CD8-positive, alpha-beta memory T cell (primary cell): ENCODE results near the gene PNKD. TPM values are rescaled to one million over a fixed set of nuclear protein-coding genes. Genes with fewer than 3 reads are reported as not detected.
A peak's percentile ranks its signal among the peaks of the same experiment; 100 is the strongest.

ENCODE experiments used
- CTCF ChIA-PET: fragments of 350-600 bp; sonication (Branson Sonifier 250); formaldehyde crosslinking; loops from one replicate; lab custom pipeline; 2021; ENCODE audit warnings: antibody characterized with exemption; lab: Charles Lee
- POLR2A ChIA-PET: fragments of 350-600 bp; sonication (Branson Sonifier 250); formaldehyde crosslinking; loops from one replicate; lab custom pipeline; 2021; ENCODE audit warnings: antibody characterized with exemption; lab: Charles Lee
- DNase-seq, 5 donors: peaks; one replicate each; pipeline versions ENCODE4 v3.0.0 to v3.0.0-alpha.2; 2020 to 2022; ENCODE audit warnings: mixed read lengths in 1 of 5
- H3K27ac ChIP-seq: one replicate; pipeline ENCODE4 v1.7.0; 2013; ENCODE audit warnings: low read depth, mild to moderate bottlenecking, low read length, moderate library complexity
- H3K27me3 ChIP-seq: 2 replicates; pipeline ENCODE4 v1.7.0; 2013; ENCODE audit warnings: low read length, mild to moderate bottlenecking; ENCODE audit not compliant: insufficient read depth, poor library complexity, severe bottlenecking
- H3K36me3 ChIP-seq: 2 replicates; pipeline ENCODE4 v1.7.0; 2013; ENCODE audit warnings: mild to moderate bottlenecking, low read length, moderate library complexity; ENCODE audit not compliant: insufficient read depth
- H3K4me1 ChIP-seq: 2 replicates; pipeline ENCODE4 v1.7.0; 2013; ENCODE audit warnings: mild to moderate bottlenecking, low read length, moderate library complexity; ENCODE audit not compliant: insufficient read depth
- H3K4me3 ChIP-seq: 2 replicates; pipeline ENCODE4 v1.7.0; 2013; ENCODE audit warnings: mild to moderate bottlenecking, low read length
- H3K9me3 ChIP-seq: 2 replicates; pipeline ENCODE4 v1.7.0; 2013; ENCODE audit warnings: mild to moderate bottlenecking, low read length
- H3K27ac Mint-ChIP-seq, 8 donors: one replicate each; pipeline ENCODE4 v1.8.0; 2020 to 2021; ENCODE audit warnings: mixed read lengths in 8 of 8, mild to moderate bottlenecking in 6 of 8, inconsistent platforms in 3 of 8, moderate library complexity in 3 of 8
- H3K27me3 Mint-ChIP-seq, 2 donors: one replicate each; pipeline ENCODE4 v1.8.0; 2020 to 2021; ENCODE audit warnings: mixed read lengths in 2 of 2, mild to moderate bottlenecking in 1 of 2, moderate library complexity in 1 of 2
- H3K36me3 Mint-ChIP-seq, 3 donors: one replicate each; pipeline ENCODE4 v1.8.0; 2020 to 2021; ENCODE audit warnings: mixed read lengths in 3 of 3, inconsistent platforms in 1 of 3, mild to moderate bottlenecking in 1 of 3
- H3K4me1 Mint-ChIP-seq, 3 donors: one replicate each; pipeline ENCODE4 v1.8.0; 2020 to 2021; ENCODE audit warnings: mixed read lengths in 3 of 3, inconsistent platforms in 1 of 3, mild to moderate bottlenecking in 1 of 3
- H3K4me3 Mint-ChIP-seq, 7 donors: one replicate each; pipeline ENCODE4 v1.8.0; 2020 to 2021; ENCODE audit warnings: mixed read lengths in 7 of 7, mild to moderate bottlenecking in 6 of 7, moderate library complexity in 4 of 7, inconsistent platforms in 2 of 7
- H3K9me3 Mint-ChIP-seq, 5 donors: one replicate each; pipeline ENCODE4 v1.8.0; 2020 to 2022; ENCODE audit warnings: mixed read lengths in 5 of 5, mild to moderate bottlenecking in 3 of 5, moderate library complexity in 2 of 5, inconsistent platforms in 1 of 5
- polyA plus RNA-seq: library from polyadenylated mRNA; unstranded; fragments of 300-500 nt; fragmentation: Illumina TruSeq; gene quantifications from one replicate; pipeline ENCODE4 v1.2.3, GENCODE V29; 2021
- total RNA-seq, 2 experiments: library from RNA; stranded (reverse); gene quantifications; one replicate each; pipeline ENCODE4 v1.2.3, GENCODE V29; 2021

Gene PNKD
- total and polyA plus RNA-seq, 3 experiments from 2014 or later: 26.8 to 111 (median 31.6) TPM

DNA sequence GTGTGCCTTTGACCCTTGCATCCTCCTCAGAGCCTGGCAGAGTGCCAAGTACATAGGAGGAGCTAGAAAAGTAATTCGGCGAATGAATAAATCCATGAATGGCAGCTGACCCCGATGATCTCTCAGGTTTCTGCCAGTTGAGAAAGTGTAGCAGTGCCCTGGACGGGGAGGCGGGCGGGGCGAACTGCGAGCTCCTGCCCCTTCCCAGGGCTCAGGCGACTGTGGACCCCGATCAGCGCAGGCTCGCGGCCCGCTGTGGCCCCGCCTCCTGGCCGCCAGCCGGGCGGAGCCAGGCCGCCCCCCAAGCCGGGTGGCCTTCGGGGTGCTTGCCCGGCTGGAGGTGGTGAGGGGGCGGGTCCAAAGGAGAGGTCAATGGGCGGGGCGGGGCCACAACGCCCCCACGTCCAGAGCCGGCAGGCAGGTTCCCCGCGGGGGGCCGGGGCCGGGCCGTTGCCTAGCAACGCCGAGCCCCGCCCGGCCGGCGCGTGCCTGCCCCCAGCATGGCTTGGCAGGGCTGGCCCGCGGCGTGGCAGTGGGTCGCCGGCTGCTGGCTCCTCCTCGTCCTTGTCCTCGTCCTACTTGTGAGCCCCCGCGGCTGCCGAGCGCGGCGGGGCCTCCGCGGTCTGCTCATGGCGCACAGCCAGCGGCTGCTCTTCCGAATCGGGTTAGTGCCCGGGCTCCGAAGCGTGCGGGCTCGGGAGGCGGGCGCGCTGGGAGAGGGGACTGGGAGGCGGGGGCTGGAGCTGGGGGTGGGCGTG is 52.6 kb downstream of the PNKD start:
- Mint-ChIP-seq H3K4me3 (peak overlapping the region; percentile 76 to 92 (median 85)), H3K27ac (peak overlapping the region in 6 of 8 donors; percentile 43 to 85 (median 66)), H3K9me3 (no peaks in the 10 kb centered on the region), H3K36me3 (no peaks in the 10 kb centered on the region), H3K4me1 (peaks cover 16 to 27% (median 16%) of the 10 kb centered on the region in 3 donors), H3K27me3 (peaks cover 8 to 11% of the 10 kb centered on the region in 2 donors)
- Histone ChIP-seq H3K27ac (no peak overlapping the region), H3K27me3 (no peaks in the 10 kb centered on the region), H3K9me3 (no peaks in the 10 kb centered on the region), H3K36me3 (no peaks in the 10 kb centered on the region), H3K4me1 (peaks cover 29% of the 10 kb centered on the region), H3K4me3 (peak overlapping the region; percentile 63)
- ChIA-PET POLR2A (interaction anchor here (0.5 kb wide), 1 partner anchor 10 kb away, joined by 3 read pairs; no protein-coding TSS in a partner anchor), CTCF (interaction anchor here (1.1 to 3.2 kb wide), 3 partner anchors 17 to 36 kb away, joined by 3 to 12 read pairs (median 4); partner anchors contain the start of gene CATIP)
- peak; percentile 34 to 69 (median 48) for DNase-seq

DNA sequence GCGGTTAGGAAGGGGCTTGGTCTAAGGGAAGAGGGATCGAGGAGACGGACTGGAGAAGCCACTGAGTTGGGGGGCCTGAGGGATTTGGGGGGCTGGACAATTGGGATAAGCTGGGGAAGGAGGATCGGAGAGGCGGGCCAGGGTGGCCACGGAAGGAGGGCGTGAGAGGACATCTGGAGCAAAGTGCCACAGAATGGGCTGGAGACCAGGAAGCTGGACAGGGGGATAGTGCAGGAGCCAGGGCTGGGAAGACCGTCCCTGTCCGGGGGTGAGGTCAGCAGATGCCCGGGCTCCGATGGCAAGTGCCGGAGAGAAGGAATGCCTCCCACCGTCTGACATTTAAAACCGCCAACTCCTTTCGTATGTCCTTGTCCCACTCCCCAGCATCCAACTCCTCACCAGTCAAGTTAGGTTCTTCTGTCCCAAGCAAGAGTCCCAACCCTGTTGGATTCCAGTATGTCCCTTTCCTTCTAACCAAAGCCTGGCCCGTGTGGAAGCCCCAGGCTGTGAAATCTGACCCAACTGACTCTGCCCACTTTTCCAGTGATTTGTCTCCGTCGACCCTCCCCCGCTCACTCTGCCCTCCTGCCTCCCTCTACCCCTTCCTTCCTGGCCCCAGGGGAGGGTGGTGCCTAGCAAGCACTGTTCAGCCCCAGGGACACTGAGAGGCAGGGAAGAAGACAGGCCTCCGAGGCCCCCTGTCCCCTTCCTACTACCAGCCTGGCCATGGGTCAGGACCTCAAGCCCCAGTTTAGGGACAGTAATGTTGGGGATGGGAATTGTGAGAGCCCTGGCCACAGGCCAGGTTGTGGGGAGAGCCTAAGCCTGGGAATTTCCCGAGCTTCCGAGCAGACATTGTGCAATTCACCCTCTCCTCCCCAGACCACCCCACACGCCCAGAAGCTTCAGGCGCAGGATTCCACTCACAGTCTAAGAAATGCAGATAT is 53.5 kb downstream of the PNKD start:
- no peaks in the 10 kb centered on the region for H3K9me3 Mint-ChIP-seq
- H3K9me3 ChIP-seq: no peaks in the 10 kb centered on the region
- H3K36me3 ChIP-seq: no peaks in the 10 kb centered on the region
- H3K27me3 ChIP-seq: no peaks in the 10 kb centered on the region
- peaks cover 8 to 11% of the 10 kb centered on the region in 2 donors for H3K27me3 Mint-ChIP-seq
- H3K27ac ChIP-seq: no peak overlapping the region
- no peaks in the 10 kb centered on the region for H3K36me3 Mint-ChIP-seq
- peaks cover 26% of the 10 kb centered on the region for H3K4me1 ChIP-seq
- no peak for DNase-seq
- ChIA-PET CTCF (interaction anchor here (1.1 to 1.8 kb wide), 2 partner anchors 16 to 37 kb away, joined by 3 to 4 read pairs; no protein-coding TSS in a partner anchor), POLR2A (interaction anchor here (0.5 kb wide), 1 partner anchor 11 kb away, joined by 3 read pairs; no protein-coding TSS in a partner anchor)
- H3K4me3 ChIP-seq: peak overlapping the region; percentile 41
- H3K4me3 Mint-ChIP-seq: peak overlapping the region; percentile 73 to 91 (median 85)
- peaks cover 15 to 26% (median 16%) of the 10 kb centered on the region in 3 donors for H3K4me1 Mint-ChIP-seq
- peak overlapping the region in 6 of 8 donors; percentile 53 to 84 (median 76) for H3K27ac Mint-ChIP-seq

DNA sequence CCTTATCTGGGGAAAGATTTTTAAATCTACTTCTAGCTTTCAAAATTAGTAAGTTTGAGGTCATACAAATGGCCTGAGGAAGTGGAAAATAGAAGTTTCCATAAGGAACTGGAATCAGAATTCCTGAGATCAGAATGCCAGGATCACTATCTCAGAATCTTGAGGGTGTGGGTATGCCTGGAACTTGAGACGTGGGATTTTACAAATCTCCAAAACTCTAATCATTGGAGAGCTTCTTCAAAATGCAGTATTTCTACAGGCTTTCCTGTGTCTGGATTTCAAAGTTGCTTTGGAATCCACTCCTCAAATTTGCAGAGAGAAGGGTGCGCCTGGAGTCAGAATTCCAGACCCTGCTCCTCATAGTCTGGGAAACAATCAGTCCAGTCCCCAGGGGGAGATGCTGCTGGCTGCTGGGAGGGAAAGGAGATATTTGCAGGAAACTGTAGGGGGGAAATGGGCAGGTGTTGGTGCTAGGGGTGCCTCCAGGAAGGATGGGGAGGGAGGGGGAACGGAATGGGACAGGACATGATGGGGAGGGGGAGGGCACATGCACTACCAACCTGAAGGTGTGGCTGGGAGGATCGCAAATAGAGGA is 55.3 kb downstream of the PNKD start:
- no peak for DNase-seq
- Mint-ChIP-seq H3K4me3 (peak overlapping the region in 2 of 7 donors; percentile 15 to 50), H3K9me3 (no peaks in the 10 kb centered on the region), H3K27me3 (peaks cover 8 to 11% of the 10 kb centered on the region in 2 donors), H3K27ac (peak overlapping the region in 2 of 8 donors; percentile 17 to 77), H3K36me3 (no peaks in the 10 kb centered on the region), H3K4me1 (peaks cover 14 to 24% (median 15%) of the 10 kb centered on the region in 3 donors)
- Histone ChIP-seq H3K36me3 (no peaks in the 10 kb centered on the region), H3K27me3 (no peaks in the 10 kb centered on the region), H3K4me3 (no peak overlapping the region), H3K9me3 (no peaks in the 10 kb centered on the region), H3K27ac (no peak overlapping the region), H3K4me1 (peaks cover 26% of the 10 kb centered on the region)
- ChIA-PET CTCF (interaction anchor here (2.0 kb wide), 1 partner anchor 9 kb away, joined by 6 read pairs; no protein-coding TSS in a partner anchor), POLR2A (no interaction called here)

DNA sequence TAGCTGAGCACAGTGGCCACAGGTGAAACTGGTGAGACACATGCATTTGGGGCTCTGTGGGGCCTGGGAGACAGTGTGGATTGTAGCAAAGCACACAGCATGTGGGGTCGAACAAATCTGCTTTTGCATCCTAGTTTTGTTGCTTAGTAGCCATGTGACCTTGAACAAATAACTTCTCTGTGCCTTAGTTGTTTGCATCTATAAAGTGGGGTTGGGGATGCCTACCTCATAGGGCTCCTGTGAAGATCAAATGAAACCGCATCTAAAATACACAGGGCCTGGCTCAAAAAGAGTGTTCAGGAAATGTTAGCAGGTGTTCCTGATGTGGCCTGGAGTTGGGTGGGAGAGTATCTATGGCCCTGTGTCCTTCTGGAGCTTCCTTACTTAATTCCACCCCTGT is 56.0 kb downstream of the PNKD start:
- H3K27me3 Mint-ChIP-seq: peaks cover 8 to 11% of the 10 kb centered on the region in 2 donors
- Histone ChIP-seq H3K36me3 (no peaks in the 10 kb centered on the region), H3K27me3 (no peaks in the 10 kb centered on the region), H3K4me1 (peaks cover 24% of the 10 kb centered on the region), H3K9me3 (no peaks in the 10 kb centered on the region), H3K4me3 (no peak overlapping the region), H3K27ac (no peak overlapping the region)
- no peaks in the 10 kb centered on the region for H3K9me3 Mint-ChIP-seq
- H3K27ac Mint-ChIP-seq: peak overlapping the region in 1 of 8 donors; percentile 72
- ChIA-PET POLR2A (no interaction called here), CTCF (interaction anchor here (2.0 kb wide), 1 partner anchor 10 kb away, joined by 6 read pairs; no protein-coding TSS in a partner anchor)
- H3K4me3 Mint-ChIP-seq: no peak overlapping the region
- no peaks in the 10 kb centered on the region for H3K36me3 Mint-ChIP-seq
- H3K4me1 Mint-ChIP-seq: peaks cover 11 to 18% (median 15%) of the 10 kb centered on the region in 3 donors
- no peak for DNase-seq

DNA sequence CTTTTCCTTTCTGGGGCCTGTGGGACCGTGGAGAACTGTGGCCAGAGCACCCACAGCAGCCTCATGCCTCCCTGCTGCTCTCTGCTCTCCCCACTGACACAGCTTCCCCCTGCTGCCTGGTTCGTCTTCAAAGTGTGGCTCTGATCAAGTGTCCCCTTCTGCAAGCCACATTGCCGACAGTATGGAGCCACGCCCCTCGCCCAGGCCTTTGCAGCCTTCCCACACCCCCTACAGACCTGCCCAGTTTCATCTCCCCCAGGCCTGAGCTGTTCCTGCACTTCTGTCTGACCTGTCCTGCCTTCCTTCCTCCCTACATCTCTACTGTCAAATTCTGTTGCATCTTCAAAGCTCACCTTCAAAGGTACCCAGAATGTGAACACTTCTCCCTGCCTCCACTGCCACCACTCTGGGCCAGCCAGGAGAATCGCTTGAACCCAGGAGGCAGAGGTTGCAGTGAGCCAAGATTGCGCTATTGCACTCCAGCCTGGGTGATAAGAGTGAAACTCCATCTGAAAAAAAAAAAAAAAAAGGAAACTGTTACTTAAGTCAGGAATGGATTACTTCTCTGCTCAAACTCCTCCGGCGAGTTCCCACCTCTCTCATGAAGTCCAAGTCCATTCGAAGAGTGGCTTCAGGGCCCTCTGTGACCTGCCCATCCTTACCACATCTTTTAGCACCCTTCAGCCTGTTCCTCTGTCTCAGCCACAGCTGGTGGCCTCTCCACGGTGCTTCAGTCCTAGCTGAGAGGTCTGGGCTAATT is 57.3 kb downstream of the PNKD start:
- H3K4me3 Mint-ChIP-seq: peak overlapping the region in 1 of 7 donors; percentile 11
- Histone ChIP-seq H3K4me1 (peaks cover 17% of the 10 kb centered on the region), H3K4me3 (no peak overlapping the region), H3K36me3 (no peaks in the 10 kb centered on the region), H3K27me3 (no peaks in the 10 kb centered on the region), H3K27ac (no peak overlapping the region), H3K9me3 (no peaks in the 10 kb centered on the region)
- H3K27me3 Mint-ChIP-seq: peaks cover 7 to 8% of the 10 kb centered on the region in 2 donors
- ChIA-PET POLR2A (no interaction called here), CTCF (interaction anchor here (1.1 kb wide), 1 partner anchor 68 kb away, joined by 4 read pairs; no protein-coding TSS in a partner anchor)
- DNase-seq: no peak
- H3K36me3 Mint-ChIP-seq: no peaks in the 10 kb centered on the region
- peaks cover 9 to 11% (median 10%) of the 10 kb centered on the region in 3 donors for H3K4me1 Mint-ChIP-seq
- no peaks in the 10 kb centered on the region for H3K9me3 Mint-ChIP-seq
- peak overlapping the region in 2 of 8 donors; percentile 28 to 31 for H3K27ac Mint-ChIP-seq

DNA sequence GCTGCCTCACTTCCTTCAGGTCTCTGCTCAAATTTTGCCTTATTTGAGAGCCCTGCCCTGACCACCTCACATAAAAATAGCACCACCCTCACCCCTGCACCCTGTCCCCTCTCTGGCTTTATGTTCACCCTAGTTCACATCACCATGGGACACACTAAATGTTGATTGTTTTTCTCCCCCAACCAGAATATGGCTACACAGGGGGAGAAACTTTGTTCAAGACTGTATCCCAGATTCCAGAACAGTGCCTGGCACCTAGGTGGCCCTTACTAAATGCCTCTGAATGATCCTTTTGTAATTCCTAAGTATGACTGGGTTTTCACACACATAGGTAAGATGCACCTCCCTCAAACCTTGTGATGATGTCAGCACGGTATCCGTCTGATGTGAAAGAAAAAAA is 58.0 kb downstream of the PNKD start:
- Mint-ChIP-seq H3K9me3 (no peaks in the 10 kb centered on the region), H3K4me1 (peaks cover 8 to 9% (median 9%) of the 10 kb centered on the region in 3 donors), H3K27me3 (peaks cover 7 to 8% of the 10 kb centered on the region in 2 donors), H3K36me3 (no peaks in the 10 kb centered on the region), H3K27ac (no peak overlapping the region), H3K4me3 (no peak overlapping the region)
- no peak for DNase-seq
- ChIA-PET CTCF (no interaction called here), POLR2A (no interaction called here)
- no peak overlapping the region for H3K4me3 ChIP-seq
- H3K27me3 ChIP-seq: no peaks in the 10 kb centered on the region
- no peak overlapping the region for H3K27ac ChIP-seq
- H3K4me1 ChIP-seq: peaks cover 16% of the 10 kb centered on the region
- no peaks in the 10 kb centered on the region for H3K9me3 ChIP-seq
- H3K36me3 ChIP-seq: no peaks in the 10 kb centered on the region
